H1 (cell line): Measurements from ENCODE around the gene PRR19. TPM values are rescaled to one million over a fixed set of nuclear protein-coding genes. Genes with fewer than 3 reads are reported as not detected.

Experiments used
- CTCF ChIA-PET: fragments of 300-600 bp; sonication (Branson Sonifier 250); formaldehyde crosslinking; loops from one replicate; lab custom pipeline; 2021; ENCODE audit not compliant: partially characterized antibody; lab: Charles Lee
- POLR2A ChIA-PET: fragments of 300-600 bp; sonication (Branson Sonifier 250); formaldehyde crosslinking; loops from one replicate; lab custom pipeline; 2021; ENCODE audit warnings: inconsistent platforms; ENCODE audit not compliant: partially characterized antibody; lab: Charles Lee
- DNase-seq, 2 experiments: peaks; one replicate each; pipeline versions ENCODE4 v3.0.0 to v3.0.0-alpha.2; 2010 to 2022; ENCODE audit warnings: low spot score in 2 of 2, low read depth in 1 of 2, mixed read lengths in 1 of 2
- FAIRE-seq: peaks from 2 replicates; lab custom pipeline; 2011; peaks lifted over from hg19 to GRCh38; lab: Jason Lieb, UNC
- H2AFZ ChIP-seq: 2 replicates; pipeline ENCODE4 v1.8.1; 2012; ENCODE audit warnings: low read length, inconsistent platforms
- H2AK5ac ChIP-seq: 2 replicates; pipeline ENCODE4 v1.6.1; 2013; ENCODE audit warnings: low read depth, low read length
- H2BK120ac ChIP-seq: replicated peaks from 2 replicates; pipeline ENCODE3; 2013; ENCODE audit warnings: low read depth, low read length, inconsistent platforms
- H2BK12ac ChIP-seq: 2 replicates; pipeline ENCODE4 v1.6.1; 2013; ENCODE audit warnings: low read depth, low read length
- H2BK15ac ChIP-seq: 2 replicates; pipeline ENCODE4 v1.6.1; 2013; ENCODE audit warnings: low read length
- H2BK20ac ChIP-seq: 2 replicates; pipeline ENCODE4 v1.6.1; 2013; ENCODE audit warnings: low read length
- H2BK5ac ChIP-seq: 2 replicates; pipeline ENCODE4 v1.6.1; 2013; ENCODE audit warnings: low read depth, low read length
- H3K14ac ChIP-seq: 2 replicates; pipeline ENCODE4 v1.6.1; 2013; ENCODE audit warnings: inconsistent platforms; ENCODE audit not compliant: insufficient read length
- H3K18ac ChIP-seq: 2 replicates; pipeline ENCODE4 v1.6.1; 2013; ENCODE audit warnings: low read length; ENCODE audit errors: extremely low read depth
- H3K23ac ChIP-seq: 2 replicates; pipeline ENCODE4 v1.6.1; 2013; ENCODE audit warnings: inconsistent platforms; ENCODE audit not compliant: insufficient read length
- H3K23me2 ChIP-seq: 2 replicates; pipeline ENCODE4 v1.6.1; 2013; ENCODE audit warnings: low read depth, low read length
- H3K27ac ChIP-seq: 2 replicates; pipeline ENCODE4 v1.6.1; 2011; ENCODE audit warnings: low read depth, low read length, inconsistent platforms
- H3K27me3 ChIP-seq, 4 experiments: replicated peaks in 1 of 4; 1 replicate in 1 of 4; 2 replicates in 3 of 4; pipeline versions ENCODE4 v1.6.1 to v1.8.1; 2011 to 2013; ENCODE audit warnings: low read length in 3 of 4, mild to moderate bottlenecking in 3 of 4, inconsistent platforms in 2 of 4, mixed read lengths in 2 of 4, moderate library complexity in 1 of 4; ENCODE audit not compliant: control insufficient read depth in 3 of 4, insufficient read depth in 3 of 4; ENCODE audit errors: extremely low read depth in 1 of 4
- H3K36me3 ChIP-seq, 4 experiments: 2 replicates each; pipeline versions ENCODE4 v1.6.1 to v1.8.1; 2011 to 2013; ENCODE audit warnings: mild to moderate bottlenecking in 4 of 4, low read length in 3 of 4, moderate library complexity in 2 of 4, control low read depth in 1 of 4, inconsistent platforms in 1 of 4; ENCODE audit not compliant: insufficient read depth in 4 of 4, control insufficient read depth in 2 of 4
- H3K4ac ChIP-seq: replicated peaks from 2 replicates; pipeline ENCODE3; 2013; ENCODE audit warnings: low read length, low read depth, mixed read lengths, inconsistent platforms; ENCODE audit not compliant: insufficient read length
- H3K4me1 ChIP-seq, 4 experiments: replicated peaks in 1 of 4; 1 replicate in 1 of 4; 2 replicates in 3 of 4; pipeline versions ENCODE4 v1.6.1 to v1.8.1; 2011 to 2013; ENCODE audit warnings: low read length in 3 of 4, inconsistent platforms in 2 of 4, mixed read lengths in 1 of 4; ENCODE audit not compliant: insufficient read depth in 4 of 4, control insufficient read depth in 3 of 4
- H3K4me2 ChIP-seq, 2 experiments: 2 replicates each; pipeline versions ENCODE4 v1.6.1 to v1.8.1; 2011 to 2013; ENCODE audit warnings: low read depth in 2 of 2, low read length in 2 of 2, control low read depth in 1 of 2, inconsistent platforms in 1 of 2, mild to moderate bottlenecking in 1 of 2; ENCODE audit not compliant: insufficient read depth in 1 of 2
- H3K4me3 ChIP-seq, 4 experiments: fragments of 200-600, 300-600 bp in 1 of 4; sonication (generic), shearing (Covaris generic), sonication (Bioruptor Twin) in 1 of 4; 2 replicates each; pipeline versions ENCODE4 v1.5.1 to v1.8.1; 2011 to 2016; ENCODE audit warnings: low read length in 4 of 4, low read depth in 3 of 4, control low read depth in 2 of 4, inconsistent platforms in 2 of 4, mild to moderate bottlenecking in 2 of 4, mixed read lengths in 1 of 4, moderate library complexity in 1 of 4; ENCODE audit not compliant: insufficient read depth in 2 of 4; ENCODE audit errors: extremely low read depth in 1 of 4
- H3K56ac ChIP-seq: replicated peaks from 2 replicates; pipeline ENCODE3; 2013; ENCODE audit warnings: low read depth, mild to moderate bottlenecking, mixed read lengths, low read length, inconsistent platforms; ENCODE audit not compliant: insufficient read length
- H3K79me1 ChIP-seq: 2 replicates; pipeline ENCODE4 v1.6.1; 2013; ENCODE audit warnings: low read depth, low read length, control low read depth
- H3K79me2 ChIP-seq, 2 experiments: 2 replicates each; pipeline versions ENCODE4 v1.6.1 to v1.8.1; 2012 to 2013; ENCODE audit warnings: low read length in 2 of 2, mild to moderate bottlenecking in 2 of 2, inconsistent platforms in 1 of 2; ENCODE audit not compliant: insufficient read depth in 2 of 2, control insufficient read depth in 1 of 2
- H3K9ac ChIP-seq, 4 experiments: replicated peaks in 1 of 4; 1 replicate in 1 of 4; 2 replicates in 3 of 4; pipeline versions ENCODE4 v1.6.1 to v1.8.1; 2011 to 2013; ENCODE audit warnings: low read depth in 3 of 4, low read length in 3 of 4, control low read depth in 2 of 4, mild to moderate bottlenecking in 2 of 4, moderate library complexity in 2 of 4, inconsistent platforms in 1 of 4; ENCODE audit errors: extremely low read depth in 1 of 4
- H3K9me3 ChIP-seq, 2 experiments: 2 replicates each; pipeline versions ENCODE4 v1.6.1 to v1.8.1; 2012 to 2013; ENCODE audit warnings: mild to moderate bottlenecking in 2 of 2, moderate library complexity in 2 of 2, control low read depth in 1 of 2, inconsistent platforms in 1 of 2, low read depth in 1 of 2, low read length in 1 of 2, mixed read lengths in 1 of 2; ENCODE audit not compliant: insufficient read depth in 2 of 2
- H4K20me1 ChIP-seq, 2 experiments: replicated peaks in 1 of 2; 2 replicates each; pipeline versions ENCODE3 to v1.8.1; 2011 to 2013; ENCODE audit warnings: inconsistent platforms in 2 of 2, low read length in 2 of 2, mild to moderate bottlenecking in 1 of 2; ENCODE audit not compliant: insufficient read depth in 2 of 2, control insufficient read depth in 1 of 2
- H4K5ac ChIP-seq: 2 replicates; pipeline ENCODE4 v1.6.1; 2013; ENCODE audit warnings: low read length, low read depth, mixed read lengths, inconsistent platforms; ENCODE audit not compliant: insufficient read length
- H4K8ac ChIP-seq: 2 replicates; pipeline ENCODE4 v1.8.0; 2013; ENCODE audit warnings: mild to moderate bottlenecking, moderate library complexity, low read length, inconsistent platforms; ENCODE audit not compliant: insufficient read depth; ENCODE audit errors: extremely low read depth
- H4K91ac ChIP-seq: replicated peaks from 2 replicates; pipeline ENCODE3; 2013; ENCODE audit warnings: low read length, mixed read lengths, inconsistent platforms; ENCODE audit not compliant: insufficient read length
- WGBS, 2 experiments: shearing (Covaris generic) in 1 of 2; methylation state at CpG; one replicate each; pipeline versions ENCODE4 v1.1.6 to v1.1.7; 2013 to 2015; ENCODE audit warnings: low lambda C conversion rate in 2 of 2, mixed read lengths in 2 of 2, inconsistent platforms in 1 of 2, low coverage in 1 of 2, missing lambda C conversion rate in 1 of 2; ENCODE audit not compliant: insufficient replicate concordance in 2 of 2, insufficient coverage in 1 of 2, insufficient read length in 1 of 2; ENCODE audit errors: extremely low coverage in 1 of 2, missing lambda C conversion rate in 1 of 2; 5-methylcytosine and 5-hydroxymethylcytosine counted together
- polyA plus RNA-seq, 7 experiments: library from polyadenylated mRNA; depleted of rRNA in 3 of 7; stranded (reverse) in 5 of 7; unstranded in 2 of 7; fragments of >200 nt in 5 of 7; fragments of 200-250 nt in 2 of 7; gene quantifications; 1 replicate in 5 of 7; 2 replicates in 1 of 7; 4 replicates in 1 of 7; pipeline versions ENCODE4 v1.2.1 to v1.2.3, GENCODE V29; 2011 to 2013; ENCODE audit warnings: missing spikeins in 2 of 7, mixed read lengths in 2 of 7
- total RNA-seq: library from RNA; stranded (reverse); fragmentation: NEBNext Ultra II Directional; extraction: Animal tissue kit (Norgen Biotek cat#: 25700); gene quantifications from 2 replicates; pipeline ENCODE4 v1.2.1, GENCODE V29; 2021

PRR19 gene
- total and polyA plus RNA-seq, 2 of the 8 experiments (the other 6 are each of a cell fraction or from before 2014, with no cell fraction given), result 7.2 to 7.5 TPM

GRCh38 chr19:42285541-42285941 is 16.4 kb upstream of the PRR19 start:
- H2BK120ac ChIP-seq, result no peak overlapping the region
- H3K4me1 ChIP-seq, result peaks cover 9 to 37% (median 27%) of the 10 kb centered on the region in 4 experiments
- H3K79me2 ChIP-seq, result peaks cover 0 to 22% of the 10 kb centered on the region in 2 experiments; a peak in 2 of 4 replicates
- no peak overlapping the region for H3K56ac ChIP-seq
- no peak overlapping the region for H2AFZ ChIP-seq
- H2BK20ac ChIP-seq, result no peak overlapping the region
- DNase-seq (no peak), FAIRE-seq (no peak)
- no peak overlapping the region for H4K5ac ChIP-seq
- no peak overlapping the region for H3K18ac ChIP-seq
- no peak overlapping the region for H4K91ac ChIP-seq
- H2BK15ac ChIP-seq, result no peak overlapping the region
- peaks cover 13 to 35% (median 31%) of the 10 kb centered on the region in 4 experiments; a peak in 7 of 8 replicates for H3K36me3 ChIP-seq
- 0 out of 2 replicates have a peak overlapping the region, but pooled peaks have one; percentile 21 for H2BK5ac ChIP-seq
- H4K8ac ChIP-seq, result no peak overlapping the region
- H3K4me2 ChIP-seq, result peak overlapping the region; percentile 78 to 97; a peak in 3 of 4 replicates
- peaks cover 28% of the 10 kb centered on the region for H3K23me2 ChIP-seq
- WGBS, 2 experiments, result 77% methylated on average over 4 of the region's 5 CpGs; no CpG with 5 or more reads in 1 of the 2 experiments
- H3K23ac ChIP-seq, result no peak overlapping the region
- peaks cover 3 to 17% of the 10 kb centered on the region in 2 experiments for H4K20me1 ChIP-seq
- H3K9me3 ChIP-seq, result no peaks in the 10 kb centered on the region
- no peak overlapping the region for H3K27ac ChIP-seq
- H3K27me3 ChIP-seq, result no peaks in the 10 kb centered on the region
- no peak overlapping the region for H3K14ac ChIP-seq
- H2AK5ac ChIP-seq, result no peak overlapping the region
- H3K9ac ChIP-seq, result no peak overlapping the region
- H3K79me1 ChIP-seq, result peaks cover 26% of the 10 kb centered on the region
- H2BK12ac ChIP-seq, result no peak overlapping the region
- H3K4ac ChIP-seq, result no peak overlapping the region
- ChIA-PET POLR2A (interaction anchor here (0.9 to 4.3 kb wide), 5 partner anchors 9 to 41 kb away, joined by 3 to 20 read pairs (median 3); no protein-coding TSS in a partner anchor), CTCF (interaction anchor here (0.8 to 6.6 kb wide), 4 partner anchors 8 to 266 kb away, joined by 3 to 41 read pairs (median 4); no protein-coding TSS in a partner anchor)
- peak overlapping the region; percentile 9 to 88 (median 58); a peak in 5 of 8 replicates for H3K4me3 ChIP-seq
